Progenitor cell of endocrine pancreas (in vitro differentiated cells): ENCODE data around the gene SPAG16. TPM values are rescaled to one million over a fixed set of nuclear protein-coding genes. Genes with fewer than 3 reads are reported as not detected.

ENCODE experiments used
- DNase-seq: peaks from one replicate; pipeline ENCODE4 v3.0.0; 2021; ENCODE audit warnings: low spot score; ENCODE audit not compliant: unreplicated experiment
- H3K27ac Mint-ChIP-seq: 2 replicates; pipeline ENCODE4 v1.8.0; 2021; ENCODE audit warnings: mild to moderate bottlenecking, moderate library complexity, mixed read lengths
- H3K27me3 Mint-ChIP-seq: 2 replicates; pipeline ENCODE4 v1.8.0; 2021; ENCODE audit warnings: mixed read lengths
- H3K36me3 Mint-ChIP-seq: 2 replicates; pipeline ENCODE4 v1.8.0; 2022; ENCODE audit warnings: mixed read lengths; ENCODE audit not compliant: insufficient read depth
- H3K4me1 Mint-ChIP-seq: 2 replicates; pipeline ENCODE4 v1.8.0; 2021; ENCODE audit warnings: low read depth, mixed read lengths
- H3K4me3 Mint-ChIP-seq: 2 replicates; pipeline ENCODE4 v1.8.0; 2021; ENCODE audit warnings: low read depth, mild to moderate bottlenecking, moderate library complexity, mixed read lengths
- H3K9me3 Mint-ChIP-seq: 2 replicates; pipeline ENCODE4 v1.8.0; 2021; ENCODE audit warnings: low read depth, mixed read lengths
- total RNA-seq: library from RNA; stranded (reverse); gene quantifications from 2 replicates; pipeline ENCODE4 v1.2.1, GENCODE V29; 2021
- TF ChIP-seq, protein P1 (sequence below): fragments of 200-600 bp; sonication (generic); IDR thresholded peaks from one replicate; pipeline ENCODE4 v1.5.0; 2021; ENCODE audit warnings: antibody characterized with exemption, mild to moderate bottlenecking; ENCODE audit not compliant: unreplicated experiment

SPAG16 gene
- total RNA-seq, 1 donor from 2014 or later, result 52.8 TPM

DNA sequence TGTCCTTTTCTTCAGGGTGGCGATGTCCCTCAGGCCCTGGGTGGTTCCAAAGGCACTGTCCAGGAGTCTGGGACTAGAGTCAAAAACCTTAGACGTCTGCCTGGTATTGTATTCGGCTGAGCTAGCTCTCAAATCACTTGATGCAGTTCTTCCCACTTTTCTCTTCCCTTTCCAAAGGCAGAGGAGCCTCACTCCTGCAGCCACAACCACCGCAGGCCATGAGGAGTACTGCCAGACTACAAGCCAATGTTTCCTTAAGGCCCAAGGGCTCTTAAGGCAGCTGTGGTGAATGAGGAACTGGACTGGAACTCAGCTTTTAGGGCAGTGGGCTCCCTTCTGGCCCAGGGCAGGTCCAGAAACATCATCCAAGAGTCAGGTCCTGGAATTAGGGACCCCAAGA, 360.7 kb downstream of the SPAG16 start:
- H3K27me3 Mint-ChIP-seq, result no peaks in the 10 kb centered on the region
- no peak overlapping the region for H3K4me3 Mint-ChIP-seq
- H3K36me3 Mint-ChIP-seq, result no peaks in the 10 kb centered on the region
- no peak overlapping the region for H3K27ac Mint-ChIP-seq
- H3K4me1 Mint-ChIP-seq, result peaks cover 1% of the 10 kb centered on the region
- H3K9me3 Mint-ChIP-seq, result peaks cover 4% of the 10 kb centered on the region
- DNase-seq, result no peak
- TF ChIP-seq, protein P1, sequence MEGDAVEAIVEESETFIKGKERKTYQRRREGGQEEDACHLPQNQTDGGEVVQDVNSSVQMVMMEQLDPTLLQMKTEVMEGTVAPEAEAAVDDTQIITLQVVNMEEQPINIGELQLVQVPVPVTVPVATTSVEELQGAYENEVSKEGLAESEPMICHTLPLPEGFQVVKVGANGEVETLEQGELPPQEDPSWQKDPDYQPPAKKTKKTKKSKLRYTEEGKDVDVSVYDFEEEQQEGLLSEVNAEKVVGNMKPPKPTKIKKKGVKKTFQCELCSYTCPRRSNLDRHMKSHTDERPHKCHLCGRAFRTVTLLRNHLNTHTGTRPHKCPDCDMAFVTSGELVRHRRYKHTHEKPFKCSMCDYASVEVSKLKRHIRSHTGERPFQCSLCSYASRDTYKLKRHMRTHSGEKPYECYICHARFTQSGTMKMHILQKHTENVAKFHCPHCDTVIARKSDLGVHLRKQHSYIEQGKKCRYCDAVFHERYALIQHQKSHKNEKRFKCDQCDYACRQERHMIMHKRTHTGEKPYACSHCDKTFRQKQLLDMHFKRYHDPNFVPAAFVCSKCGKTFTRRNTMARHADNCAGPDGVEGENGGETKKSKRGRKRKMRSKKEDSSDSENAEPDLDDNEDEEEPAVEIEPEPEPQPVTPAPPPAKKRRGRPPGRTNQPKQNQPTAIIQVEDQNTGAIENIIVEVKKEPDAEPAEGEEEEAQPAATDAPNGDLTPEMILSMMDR, result no peak

DNA sequence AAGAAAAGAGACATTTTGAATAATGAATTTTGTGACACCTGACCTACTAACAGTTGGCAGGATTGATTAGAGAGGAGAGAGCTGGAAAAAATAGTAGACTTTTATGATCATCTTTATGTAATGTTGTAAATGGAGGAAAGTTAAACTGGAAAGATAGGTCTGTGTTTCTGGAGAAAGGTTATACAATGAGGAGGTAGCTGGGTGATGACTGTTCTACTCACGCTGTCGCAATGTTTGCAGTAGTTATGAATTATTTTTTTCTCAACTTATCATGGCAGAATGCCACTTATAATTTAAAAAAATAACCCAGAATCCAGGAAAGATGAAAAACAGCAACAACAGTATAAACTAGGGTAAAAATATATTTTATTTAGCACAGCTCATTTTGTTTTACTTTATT, 364.9 kb downstream of the SPAG16 start:
- Mint-ChIP-seq H3K9me3 (no peaks in the 10 kb centered on the region), H3K4me3 (no peak overlapping the region), H3K27me3 (no peaks in the 10 kb centered on the region), H3K36me3 (no peaks in the 10 kb centered on the region), H3K27ac (no peak overlapping the region), H3K4me1 (peaks cover 1% of the 10 kb centered on the region)
- DNase-seq, result no peak
- TF ChIP-seq, protein P1, result no peak

DNA sequence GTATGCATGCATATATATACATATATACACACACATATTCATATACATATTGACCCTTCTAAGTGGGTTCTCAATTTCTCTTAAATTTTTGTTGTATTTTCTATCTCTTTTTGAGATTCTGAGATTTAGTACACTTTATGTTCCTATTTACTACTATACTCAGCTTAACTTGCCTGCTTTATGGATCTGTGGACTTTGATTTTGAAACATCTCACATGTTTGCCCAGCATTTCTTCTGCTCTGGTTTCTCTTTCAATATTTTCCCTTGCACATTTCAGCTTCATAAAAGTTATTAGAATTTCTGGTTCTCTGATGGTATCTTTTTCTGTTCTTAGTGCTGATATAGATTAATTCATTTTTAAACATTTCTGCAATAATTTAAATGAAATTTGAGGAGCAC, 380.6 kb downstream of the SPAG16 start:
- peaks cover 27% of the 10 kb centered on the region for H3K9me3 Mint-ChIP-seq
- H3K4me3 Mint-ChIP-seq, result no peak overlapping the region
- peaks cover 6% of the 10 kb centered on the region for H3K4me1 Mint-ChIP-seq
- DNase-seq, result no peak
- TF ChIP-seq, protein P1, result no peak
- no peak overlapping the region for H3K27ac Mint-ChIP-seq
- H3K36me3 Mint-ChIP-seq, result peaks cover 1% of the 10 kb centered on the region
- H3K27me3 Mint-ChIP-seq, result no peaks in the 10 kb centered on the region

DNA sequence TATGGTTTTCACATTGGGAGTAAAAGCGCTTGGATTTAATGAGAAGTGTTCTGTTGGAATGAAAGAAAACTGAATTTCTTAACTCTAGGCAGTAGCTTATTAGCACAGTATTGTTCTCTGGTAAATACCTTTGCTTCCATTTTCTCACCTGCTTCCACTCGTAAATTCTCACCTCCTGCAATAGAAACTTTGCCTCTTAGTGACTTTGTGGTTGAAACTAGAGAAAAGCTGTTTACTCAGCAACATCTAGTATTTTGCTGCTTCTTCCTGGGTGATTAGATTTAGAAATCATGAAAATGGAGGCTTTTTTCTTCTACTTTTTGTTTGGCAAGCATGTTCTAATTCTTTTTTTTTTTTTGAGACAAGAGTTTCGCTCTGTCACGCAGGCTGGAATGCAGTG, 385.4 kb downstream of the SPAG16 start:
- H3K27me3 Mint-ChIP-seq, result no peaks in the 10 kb centered on the region
- no peak overlapping the region for H3K4me3 Mint-ChIP-seq
- peaks cover 17% of the 10 kb centered on the region for H3K9me3 Mint-ChIP-seq
- TF ChIP-seq, protein P1, result no peak
- peaks cover 3% of the 10 kb centered on the region for H3K4me1 Mint-ChIP-seq
- H3K36me3 Mint-ChIP-seq, result peaks cover 3% of the 10 kb centered on the region
- no peak for DNase-seq
- no peak overlapping the region for H3K27ac Mint-ChIP-seq

DNA sequence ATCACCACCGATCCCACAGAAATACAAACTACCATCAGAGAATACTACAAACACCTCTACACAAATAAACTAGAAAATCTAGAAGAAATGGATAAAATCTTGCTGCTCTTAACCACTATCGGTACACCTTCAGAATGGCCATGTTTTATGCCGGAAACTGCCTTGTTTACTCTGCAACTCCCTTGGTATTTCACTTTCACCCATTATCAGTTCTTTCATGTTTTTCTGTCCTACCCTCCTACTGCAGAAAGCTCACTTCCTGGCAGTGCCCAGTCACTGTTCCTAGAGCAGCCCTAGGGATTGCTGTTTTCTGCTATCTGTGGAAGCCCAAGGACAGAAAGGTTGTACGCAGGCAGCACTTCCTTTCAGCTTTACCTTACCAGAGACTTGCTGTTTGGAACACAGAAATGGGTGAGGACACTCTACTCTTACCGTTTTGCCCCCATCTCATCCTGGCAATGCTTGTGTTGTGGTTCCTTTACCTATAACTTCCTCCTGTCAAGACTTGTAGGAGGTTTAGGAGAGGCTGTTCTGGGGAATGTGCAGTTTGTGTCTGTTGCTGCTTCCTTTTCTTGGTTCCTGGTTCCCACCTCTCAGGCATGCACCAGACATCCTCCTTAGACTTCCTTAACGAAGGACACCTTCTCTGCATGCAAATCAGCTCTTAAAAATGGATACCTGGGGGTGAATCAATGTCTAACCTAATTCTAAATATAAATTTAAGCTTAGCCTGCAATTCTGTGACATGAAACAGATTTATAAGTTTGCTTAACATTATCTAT, 394.4 kb downstream of the SPAG16 start:
- TF ChIP-seq, protein P1, result no peak
- Mint-ChIP-seq H3K9me3 (peaks cover 37% of the 10 kb centered on the region), H3K4me3 (no peak overlapping the region), H3K4me1 (peaks cover 2% of the 10 kb centered on the region), H3K36me3 (peaks cover 9% of the 10 kb centered on the region), H3K27me3 (no peaks in the 10 kb centered on the region), H3K27ac (no peak overlapping the region)
- no peak for DNase-seq
